ENCODE results near the gene DNAH10. TPM values are rescaled to one million over a fixed set of nuclear protein-coding genes. Genes with fewer than 3 reads are reported as not detected.
A peak's percentile ranks its signal among the peaks of the same experiment; 100 is the strongest.

DNAH10 gene
- total and polyA plus RNA-seq, 2 of the 4 experiments (the other 2 are of a cell fraction), result 0.18 to 0.22 TPM

DNA sequence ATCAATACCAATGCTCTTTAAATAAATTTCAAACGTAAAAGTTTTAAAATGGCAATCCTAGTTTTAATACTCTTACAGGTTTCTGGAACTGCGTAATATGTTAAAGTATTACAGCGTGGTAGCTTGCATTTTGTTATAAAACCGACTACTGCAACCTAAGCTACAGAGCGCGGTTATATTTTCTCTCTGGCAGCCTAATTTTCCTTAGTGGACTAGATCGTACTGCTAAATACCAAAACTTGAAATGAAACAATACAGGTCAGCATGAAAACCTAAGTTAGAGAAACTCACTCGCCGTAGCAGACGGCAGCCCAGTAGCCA, 209.3 kb downstream of the DNAH10 start:
- dilution Hi-C loops (cut with HindIII; ENCODE audit: low sequenced_read_pairs, unreplicated experiment), result no loop called here
- Histone ChIP-seq H3K4me1 (ENCODE audit: control insufficient read depth, insufficient read depth, low read length) (peaks cover 10% of the 10 kb centered on the region), H3K23ac (ENCODE audit: low read depth, low read length) (peak overlapping the region; percentile 94), H3K36me3 (ENCODE audit: control insufficient read depth, insufficient read depth, low read length) (peaks cover 3% of the 10 kb centered on the region), H4K5ac (ENCODE audit: low read depth, low read length) (no peak overlapping the region), H3K27me3 (ENCODE audit: control insufficient read depth, insufficient read depth, low read length) (no peaks in the 10 kb centered on the region), H2BK5ac (ENCODE audit: low read depth, low read length, poor library complexity, severe bottlenecking) (peak overlapping the region; percentile 22), H3K27ac (ENCODE audit: insufficient read depth, low read length) (peak overlapping the region; percentile 51), H4K91ac (ENCODE audit: insufficient read depth, low read depth, low read length) (no peak overlapping the region), H4K8ac (ENCODE audit: low read depth in 2 of 2, low read length in 2 of 2) (peak overlapping the region in 1 of 2 experiments; percentile 7; a peak in 1 of 4 replicates), H3K14ac (replicated peaks; ENCODE audit: low read depth, low read length) (peak overlapping the region; percentile 84), H3K56ac (ENCODE audit: extremely low read depth, insufficient read depth, low read length) (no peak overlapping the region; the same call in 1 of the 2 replicates), H2AFZ (replicated peaks; ENCODE audit: low read length, poor library complexity) (peak overlapping the region; percentile 77), H2BK120ac (ENCODE audit: low read depth, low read length) (no peak overlapping the region), H2BK15ac (ENCODE audit: low read depth, low read length) (no peak overlapping the region), H3K9me1 (ENCODE audit: insufficient read depth, low read length) (peaks cover 7% of the 10 kb centered on the region), H2AK9ac (replicated peaks; ENCODE audit: low read depth, low read length, poor library complexity) (peak overlapping the region; percentile 33), H3K18ac (ENCODE audit: low read depth, low read length) (no peak overlapping the region), H3K79me1 (ENCODE audit: low read depth in 1 of 2, low read length in 2 of 2) (peaks cover 15 to 57% of the 10 kb centered on the region in 2 experiments), H3K9ac (ENCODE audit: low read depth, low read length) (peak overlapping the region; percentile 61), H3K4me3 (ENCODE audit: insufficient read depth, low read depth, low read length) (peak overlapping the region; percentile 64), H2BK20ac (ENCODE audit: low read depth, low read length) (no peak overlapping the region), H4K20me1 (ENCODE audit: insufficient read depth, low read length) (peaks cover 11% of the 10 kb centered on the region; the same call in 1 of the 2 replicates), H2AK5ac (ENCODE audit: low read depth, low read length) (no peak overlapping the region), H3K4ac (ENCODE audit: low read depth, low read length) (peak overlapping the region; percentile 72), H3K4me2 (ENCODE audit: low read depth, low read length) (peak overlapping the region; percentile 79), H3K9me3 (ENCODE audit: control insufficient read depth, insufficient read depth, low read length) (no peaks in the 10 kb centered on the region)
- in situ Hi-C loops (cut with MboI; ENCODE audit: low sequenced_read_pairs), result no loop called here
- WGBS, 2 experiments (ENCODE audit: extremely low coverage in 2 of 2, insufficient read length in 1 of 2), result 36% methylated on average over 7 of the region's 10 CpGs; no CpG with 5 or more reads in 1 of the 2 experiments
- intact Hi-C loops (cut with micrococcal nuclease), result loop anchor here (2.0 to 5.0 kb wide), 2 partner anchors 61 to 67 kb away; no protein-coding TSS in a partner anchor
- DNase-seq (no peak), ATAC-seq (ENCODE audit: low read depth) (no peak)
- POLR2A ChIA-PET (ENCODE audit: unreplicated experiment), result no interaction called here
- CTCF ChIA-PET, result no interaction called here
- BruUV-seq (replicated peaks), result no TSS peak
- TF ChIP-seq, protein P1, sequence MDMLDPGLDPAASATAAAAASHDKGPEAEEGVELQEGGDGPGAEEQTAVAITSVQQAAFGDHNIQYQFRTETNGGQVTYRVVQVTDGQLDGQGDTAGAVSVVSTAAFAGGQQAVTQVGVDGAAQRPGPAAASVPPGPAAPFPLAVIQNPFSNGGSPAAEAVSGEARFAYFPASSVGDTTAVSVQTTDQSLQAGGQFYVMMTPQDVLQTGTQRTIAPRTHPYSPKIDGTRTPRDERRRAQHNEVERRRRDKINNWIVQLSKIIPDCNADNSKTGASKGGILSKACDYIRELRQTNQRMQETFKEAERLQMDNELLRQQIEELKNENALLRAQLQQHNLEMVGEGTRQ (IDR thresholded peaks at IDR 0.05; ENCODE audit: low read depth, low read length), result no peak
